Body of pancreas (tissue), 4 donors: ENCODE measurements around the gene ZBTB5. TPM values are rescaled to one million over a fixed set of nuclear protein-coding genes. Genes with fewer than 3 reads are reported as not detected.
"Not testable (repeated sequence)": the region's sequence is repeated elsewhere in the genome, so short reads cannot be mapped to it uniquely, and the experiment has no call there.

ENCODE experiments used
- ATAC-seq: fragments of 150-250 bp; one replicate; pipeline ENCODE4 v1.9.1; 2016
- DNase-seq, 4 donors: peaks; one replicate each; pipeline ENCODE4 v3.0.0-alpha.2; 2019
- H3K27ac ChIP-seq, 4 donors: fragments of 200-600 bp; sonication (generic); 1 replicate in 3 of 4; 2 replicates in 1 of 4; pipeline versions ENCODE4 v1.5.1 to v1.6.1; 2016 to 2019; ENCODE audit warnings: mild to moderate bottlenecking in 1 of 4, mixed read lengths in 1 of 4, moderate library complexity in 1 of 4
- H3K27me3 ChIP-seq, 2 donors: fragments of 200-600 bp; sonication (generic); one replicate each; pipeline ENCODE4 v1.6.0; 2016; ENCODE audit warnings: mild to moderate bottlenecking in 1 of 2
- H3K36me3 ChIP-seq, 2 donors: fragments of 200-600 bp; sonication (generic); replicated peaks in 1 of 2; 2 replicates each; pipeline ENCODE4 v1.5.1; 2016; ENCODE audit warnings: low read depth in 2 of 2; ENCODE audit not compliant: insufficient read depth in 1 of 2
- H3K4me1 ChIP-seq: fragments of 200-600 bp; sonication (generic); one replicate; pipeline ENCODE4 v1.6.0; 2016
- H3K4me3 ChIP-seq, 2 donors: fragments of 200-600 bp; sonication (generic); 1 replicate in 1 of 2; 2 replicates in 1 of 2; pipeline ENCODE4 v1.5.1; 2016 to 2019
- H3K9me3 ChIP-seq, 3 donors: fragments of 200-600 bp; sonication (generic); 1 replicate in 2 of 3; 2 replicates in 1 of 3; pipeline ENCODE4 v1.5.1; 2016
- POLR2A ChIP-seq, 3 donors: fragments of 450-650 bp; IDR thresholded peaks; one replicate each; pipeline ENCODE4 v1.6.1; 2016; ENCODE audit warnings: antibody characterized with exemption in 3 of 3, mild to moderate bottlenecking in 2 of 3
- WGBS, 2 donors: methylation state at CpG; one replicate each; pipeline ENCODE4 v1.1.5; 2017; 5-methylcytosine and 5-hydroxymethylcytosine counted together
- intact Hi-C: fragments of 100-400 bp; cut with DNase I; formaldehyde crosslinking; loops from one replicate; pipeline ENCODE4 v1.15.1; 2023
- total RNA-seq, 2 donors: library from RNA; depleted of rRNA; stranded (reverse); fragments of >200 nt; gene quantifications; one replicate each; pipeline ENCODE4 v1.1.0, GENCODE V29; 2016
- TF ChIP-seq, protein P1 (sequence below), 7 experiments: fragments of 450-650 bp in 4 of 7; fragments of 200-600 bp in 3 of 7; sonication (generic) in 3 of 7; IDR thresholded peaks; one replicate each; pipeline ENCODE4 v1.5.1; 2016 to 2019; ENCODE audit warnings: antibody characterized with exemption in 7 of 7

The ZBTB5 gene
- total RNA-seq, 2 donors from 2014 or later = 8.8 to 9.9 TPM

DNA sequence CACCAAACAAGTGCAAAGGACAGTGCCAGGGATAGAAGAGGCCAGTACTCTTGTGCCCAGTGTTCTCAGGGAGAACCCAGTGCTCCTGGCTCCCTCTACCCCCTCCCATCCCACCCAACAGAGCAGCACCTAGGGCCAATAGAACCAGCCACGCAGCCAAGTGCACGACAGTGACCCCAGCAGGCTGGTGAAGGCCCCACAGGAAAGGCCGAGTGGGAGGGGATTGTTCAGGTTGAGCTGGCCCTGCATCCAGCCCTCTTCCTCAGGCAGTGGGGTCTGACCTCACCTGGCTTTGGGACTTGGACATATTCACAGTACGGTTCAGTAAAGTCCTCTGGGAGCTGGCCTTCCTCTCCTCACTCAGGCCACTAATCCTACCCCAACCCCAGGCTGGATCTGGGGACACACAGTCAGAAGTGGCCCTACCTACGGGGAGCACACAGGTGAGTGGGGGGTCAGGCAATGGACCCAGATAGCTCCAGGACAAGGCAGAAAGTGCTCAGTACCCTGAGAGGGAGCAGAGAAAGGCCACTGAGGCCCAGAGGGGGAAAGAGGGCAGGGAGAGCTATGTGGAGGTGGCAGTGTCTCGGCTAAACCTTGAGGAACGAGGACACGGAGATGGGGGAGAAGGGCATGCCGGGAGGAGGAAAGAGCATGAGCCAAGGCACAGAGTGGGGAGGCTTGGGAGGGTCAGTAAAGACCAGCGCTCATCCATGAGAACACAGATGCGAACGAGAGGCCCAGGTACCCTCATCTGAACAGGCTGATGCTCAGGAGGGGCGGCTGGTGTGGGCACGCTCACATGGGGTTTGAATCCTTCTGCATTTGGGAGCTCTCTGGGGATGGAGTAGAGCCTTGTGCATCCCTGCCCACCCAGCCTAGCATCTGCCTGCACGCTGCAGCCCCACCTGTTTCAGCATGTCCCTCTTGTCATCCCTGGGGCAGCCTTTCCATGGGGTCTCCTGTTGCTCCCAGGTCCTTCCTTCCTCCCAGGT is 46.1 kb upstream of the ZBTB5 start:
- ATAC-seq = no peak
- H3K36me3 ChIP-seq = no peaks in the 10 kb centered on the region
- no peak for TF ChIP-seq POLR2A (IDR thresholded peaks at IDR 0.05)
- TF ChIP-seq, protein P1, sequence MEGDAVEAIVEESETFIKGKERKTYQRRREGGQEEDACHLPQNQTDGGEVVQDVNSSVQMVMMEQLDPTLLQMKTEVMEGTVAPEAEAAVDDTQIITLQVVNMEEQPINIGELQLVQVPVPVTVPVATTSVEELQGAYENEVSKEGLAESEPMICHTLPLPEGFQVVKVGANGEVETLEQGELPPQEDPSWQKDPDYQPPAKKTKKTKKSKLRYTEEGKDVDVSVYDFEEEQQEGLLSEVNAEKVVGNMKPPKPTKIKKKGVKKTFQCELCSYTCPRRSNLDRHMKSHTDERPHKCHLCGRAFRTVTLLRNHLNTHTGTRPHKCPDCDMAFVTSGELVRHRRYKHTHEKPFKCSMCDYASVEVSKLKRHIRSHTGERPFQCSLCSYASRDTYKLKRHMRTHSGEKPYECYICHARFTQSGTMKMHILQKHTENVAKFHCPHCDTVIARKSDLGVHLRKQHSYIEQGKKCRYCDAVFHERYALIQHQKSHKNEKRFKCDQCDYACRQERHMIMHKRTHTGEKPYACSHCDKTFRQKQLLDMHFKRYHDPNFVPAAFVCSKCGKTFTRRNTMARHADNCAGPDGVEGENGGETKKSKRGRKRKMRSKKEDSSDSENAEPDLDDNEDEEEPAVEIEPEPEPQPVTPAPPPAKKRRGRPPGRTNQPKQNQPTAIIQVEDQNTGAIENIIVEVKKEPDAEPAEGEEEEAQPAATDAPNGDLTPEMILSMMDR (IDR thresholded peaks at IDR 0.05) = no peak

GRCh38 chr9:37510053-37510452 is 44.8 kb upstream of the ZBTB5 start:
- intact Hi-C loops, H3K4me1 ChIP-seq, H3K27me3 ChIP-seq, ATAC-seq, H3K9me3 ChIP-seq, H3K4me3 ChIP-seq, DNase-seq, H3K36me3 ChIP-seq, H3K27ac ChIP-seq: not testable (repeated sequence)
- WGBS, 2 donors = 77% methylated on average over 5 of the region's 5 CpGs

More for the DNA sequence above, 46.1 kb upstream of the ZBTB5 start:
- Histone ChIP-seq H3K27me3 (no peaks in the 10 kb centered on the region), H3K4me3 (no peak overlapping the region), H3K4me1 (no peaks in the 10 kb centered on the region), H3K9me3 (no peaks in the 10 kb centered on the region), H3K27ac (no peak overlapping the region)
- 82 to 91% methylated on average over 9 to 15 of the region's 15 CpGs for WGBS, 2 donors
- no peak for DNase-seq
- intact Hi-C loops = no loop called here

DNA sequence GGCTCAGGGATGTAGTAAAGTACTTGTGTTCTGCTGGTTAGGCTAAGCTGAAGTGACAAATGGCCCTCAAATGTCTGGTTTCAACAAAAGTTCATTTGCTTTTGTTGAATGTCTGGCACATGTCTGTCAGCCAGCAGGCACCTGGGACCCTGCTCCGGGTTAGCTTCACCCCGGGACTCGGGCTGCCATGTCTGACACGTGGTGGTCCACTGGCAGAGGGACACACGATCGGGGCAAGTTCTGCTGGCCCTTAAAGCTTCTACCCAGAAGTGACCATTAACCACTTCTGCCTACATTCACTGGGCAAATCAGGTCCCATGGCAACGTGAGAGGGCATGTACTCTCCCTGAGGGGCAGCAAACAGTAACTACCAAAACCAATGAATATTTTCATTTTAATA is 44.3 kb upstream of the ZBTB5 start:
- Histone ChIP-seq H3K36me3 (no peaks in the 10 kb centered on the region), H3K4me3 (no peak overlapping the region), H3K27ac (no peak overlapping the region), H3K27me3 (no peaks in the 10 kb centered on the region), H3K9me3 (no peaks in the 10 kb centered on the region), H3K4me1 (no peaks in the 10 kb centered on the region)
- TF ChIP-seq, protein P1 (IDR thresholded peaks at IDR 0.05) = no peak
- TF ChIP-seq POLR2A (IDR thresholded peaks at IDR 0.05) = no peak
- intact Hi-C loops = no loop called here
- DNase-seq = no peak
- 87 to 96% methylated on average over 7 of the region's 7 CpGs for WGBS, 2 donors
- no peak for ATAC-seq

GRCh38 chr9:37508834-37509206 is 43.6 kb upstream of the ZBTB5 start:
- WGBS, 2 donors = 90 to 93% methylated on average over 3 of the region's 3 CpGs
- no peak for TF ChIP-seq POLR2A (IDR thresholded peaks at IDR 0.05)
- TF ChIP-seq, protein P1 (IDR thresholded peaks at IDR 0.05) = peak in 1 of 7 experiments; percentile 16
- intact Hi-C loops = no loop called here
- DNase-seq (no peak), ATAC-seq (no peak)
- no peak overlapping the region for H3K4me3 ChIP-seq
- no peaks in the 10 kb centered on the region for H3K27me3 ChIP-seq
- H3K9me3 ChIP-seq = no peaks in the 10 kb centered on the region
- no peaks in the 10 kb centered on the region for H3K36me3 ChIP-seq
- no peak overlapping the region for H3K27ac ChIP-seq
- H3K4me1 ChIP-seq = no peaks in the 10 kb centered on the region

GRCh38 chr9:37508135-37508833 is 43.0 kb upstream of the ZBTB5 start:
- no peak for DNase-seq
- no peak for ATAC-seq
- H3K9me3 ChIP-seq = no peaks in the 10 kb centered on the region
- no peaks in the 10 kb centered on the region for H3K4me1 ChIP-seq
- 84 to 95% methylated on average over 4 to 5 of the region's 5 CpGs for WGBS, 2 donors
- no peak overlapping the region for H3K27ac ChIP-seq
- no peak overlapping the region for H3K4me3 ChIP-seq
- H3K27me3 ChIP-seq = no peaks in the 10 kb centered on the region
- no peaks in the 10 kb centered on the region for H3K36me3 ChIP-seq
- intact Hi-C loops = no loop called here
- no peak for TF ChIP-seq POLR2A (IDR thresholded peaks at IDR 0.05)
- TF ChIP-seq, protein P1 (IDR thresholded peaks at IDR 0.05) = no peak
